ENCODE results near the gene TOMM7. TPM values are rescaled to one million over a fixed set of nuclear protein-coding genes. Genes with fewer than 3 reads are reported as not detected.

TOMM7 gene
- total and polyA plus RNA-seq, 4 donors: 122 to 275 (median 204) TPM

DNA sequence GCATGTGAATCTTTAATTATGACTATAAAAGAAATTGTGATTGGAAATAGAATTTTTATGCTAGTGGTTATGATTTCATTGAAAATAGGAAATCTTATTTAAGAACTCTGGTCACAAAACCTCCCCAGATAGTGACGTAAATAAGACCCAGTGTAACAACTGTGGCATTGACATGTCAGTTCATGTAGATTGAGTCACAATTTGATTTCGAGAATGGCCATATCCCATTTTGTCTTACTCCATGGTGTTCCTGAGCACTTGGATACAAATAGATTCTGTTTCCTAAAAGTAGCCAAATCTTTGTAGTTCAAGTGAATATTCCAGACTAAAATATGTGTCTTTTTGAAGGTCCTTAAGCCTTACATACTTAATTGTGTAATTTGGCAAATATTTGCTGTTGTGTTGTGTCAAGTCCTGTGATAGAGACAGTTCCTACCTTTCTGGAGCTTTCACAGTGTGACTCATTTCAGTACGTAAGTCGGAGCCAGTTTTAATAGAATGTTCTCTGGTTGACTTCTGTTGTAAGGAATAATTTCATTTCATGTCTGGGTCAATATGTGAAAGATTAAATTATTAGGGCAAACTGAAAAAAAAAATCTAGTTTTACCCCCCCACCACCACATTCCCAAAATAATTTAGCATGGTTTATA is 37.1 kb upstream of the TOMM7 start:
- H3K4me1 ChIP-seq (ENCODE audit: control insufficient read depth in 5 of 5, insufficient read depth in 5 of 5, low read length in 5 of 5): peaks cover 0 to 18% (median 5%) of the 10 kb centered on the region in 5 donors
- H3K27me3 ChIP-seq (ENCODE audit: control insufficient read depth in 3 of 3, insufficient read depth in 3 of 3, low read length in 2 of 3): no peaks in the 10 kb centered on the region
- peak overlapping the region in 1 of 2 donors; percentile 5 for H3K27ac ChIP-seq (ENCODE audit: low read depth in 1 of 2, low read length in 1 of 2)
- WGBS, 2 donors: 71 to 79% methylated on average over 4 of the region's 4 CpGs
- ATAC-seq (ENCODE audit: insufficient read depth, low FRiP score): no peak
- TF ChIP-seq, protein P1, sequence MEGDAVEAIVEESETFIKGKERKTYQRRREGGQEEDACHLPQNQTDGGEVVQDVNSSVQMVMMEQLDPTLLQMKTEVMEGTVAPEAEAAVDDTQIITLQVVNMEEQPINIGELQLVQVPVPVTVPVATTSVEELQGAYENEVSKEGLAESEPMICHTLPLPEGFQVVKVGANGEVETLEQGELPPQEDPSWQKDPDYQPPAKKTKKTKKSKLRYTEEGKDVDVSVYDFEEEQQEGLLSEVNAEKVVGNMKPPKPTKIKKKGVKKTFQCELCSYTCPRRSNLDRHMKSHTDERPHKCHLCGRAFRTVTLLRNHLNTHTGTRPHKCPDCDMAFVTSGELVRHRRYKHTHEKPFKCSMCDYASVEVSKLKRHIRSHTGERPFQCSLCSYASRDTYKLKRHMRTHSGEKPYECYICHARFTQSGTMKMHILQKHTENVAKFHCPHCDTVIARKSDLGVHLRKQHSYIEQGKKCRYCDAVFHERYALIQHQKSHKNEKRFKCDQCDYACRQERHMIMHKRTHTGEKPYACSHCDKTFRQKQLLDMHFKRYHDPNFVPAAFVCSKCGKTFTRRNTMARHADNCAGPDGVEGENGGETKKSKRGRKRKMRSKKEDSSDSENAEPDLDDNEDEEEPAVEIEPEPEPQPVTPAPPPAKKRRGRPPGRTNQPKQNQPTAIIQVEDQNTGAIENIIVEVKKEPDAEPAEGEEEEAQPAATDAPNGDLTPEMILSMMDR (IDR thresholded peaks at IDR 0.05; ENCODE audit: control extremely low read depth, extremely low read depth): no peak
- no peak overlapping the region for H3K4me3 ChIP-seq
- no peak overlapping the region for H3K9ac ChIP-seq (ENCODE audit: insufficient read depth in 1 of 2, low read length in 2 of 2)
- H3K9me3 ChIP-seq (ENCODE audit: control insufficient read depth in 4 of 4, insufficient read depth in 3 of 4, low read length in 3 of 4): no peaks in the 10 kb centered on the region
- DNase-seq: no peak
- peaks cover 2 to 7% (median 6%) of the 10 kb centered on the region in 4 donors for H3K36me3 ChIP-seq (ENCODE audit: control insufficient read depth in 4 of 4, insufficient read depth in 4 of 4, low read length in 4 of 4)

DNA sequence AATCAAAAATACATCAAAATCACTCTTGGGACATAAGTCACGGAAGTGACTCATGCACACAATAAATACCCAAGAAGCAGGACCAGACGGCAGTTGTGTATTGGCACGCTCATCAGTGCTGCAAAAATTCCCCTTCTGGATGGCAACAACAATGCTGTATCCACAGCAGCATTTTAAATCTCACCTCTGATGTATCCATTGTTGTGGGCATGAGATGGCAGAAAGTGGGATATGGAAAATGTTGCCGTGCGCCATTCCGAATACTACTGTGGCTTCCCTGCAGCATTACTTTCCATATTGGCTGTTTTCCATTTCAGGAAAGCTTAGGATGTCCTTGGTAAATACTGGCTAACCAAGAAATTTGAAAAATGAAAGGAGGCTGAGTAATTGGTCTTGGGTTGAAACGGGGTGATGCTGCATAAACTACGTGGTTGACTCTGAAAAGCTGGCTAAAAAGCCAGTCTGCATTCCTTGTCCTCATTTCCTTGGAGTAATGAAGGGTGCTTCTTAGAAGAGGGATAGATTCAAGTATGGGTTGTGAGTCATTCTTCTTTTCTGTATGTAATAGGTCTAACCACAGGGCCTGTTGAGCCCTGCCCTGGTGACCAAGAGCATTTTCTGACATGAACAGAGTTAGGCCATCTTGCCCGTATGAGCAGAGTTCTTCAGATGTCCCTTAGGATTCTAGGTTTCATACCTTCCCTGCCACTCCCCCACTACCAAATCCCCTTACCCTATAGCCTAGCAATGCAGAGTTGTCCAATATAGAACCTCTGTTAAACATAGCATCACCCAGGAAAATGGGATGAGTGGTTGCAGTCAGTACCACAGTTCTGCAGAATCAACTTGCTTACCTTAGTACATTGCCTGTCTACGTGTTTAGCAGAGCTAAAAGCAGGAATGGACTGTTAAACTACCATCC is 36.3 kb upstream of the TOMM7 start:
- DNase-seq (no peak), ATAC-seq (ENCODE audit: insufficient read depth, low FRiP score) (peak; percentile 54)
- Histone ChIP-seq H3K4me1 (ENCODE audit: control insufficient read depth in 5 of 5, insufficient read depth in 5 of 5, low read length in 5 of 5) (peaks cover 0 to 18% (median 5%) of the 10 kb centered on the region in 5 donors), H3K27me3 (ENCODE audit: control insufficient read depth in 3 of 3, insufficient read depth in 3 of 3, low read length in 2 of 3) (no peaks in the 10 kb centered on the region), H3K27ac (ENCODE audit: low read depth in 1 of 2, low read length in 1 of 2) (peak overlapping the region in 1 of 2 donors; percentile 63), H3K36me3 (ENCODE audit: control insufficient read depth in 4 of 4, insufficient read depth in 4 of 4, low read length in 4 of 4) (peaks cover 2 to 7% (median 6%) of the 10 kb centered on the region in 4 donors), H3K4me3 (no peak overlapping the region), H3K9ac (ENCODE audit: insufficient read depth in 1 of 2, low read length in 2 of 2) (no peak overlapping the region), H3K9me3 (ENCODE audit: control insufficient read depth in 4 of 4, insufficient read depth in 3 of 4, low read length in 3 of 4) (no peaks in the 10 kb centered on the region)
- TF ChIP-seq, protein P1 (IDR thresholded peaks at IDR 0.05; ENCODE audit: control extremely low read depth, extremely low read depth): no peak
- 78 to 86% methylated on average over 10 of the region's 10 CpGs for WGBS, 2 donors

DNA sequence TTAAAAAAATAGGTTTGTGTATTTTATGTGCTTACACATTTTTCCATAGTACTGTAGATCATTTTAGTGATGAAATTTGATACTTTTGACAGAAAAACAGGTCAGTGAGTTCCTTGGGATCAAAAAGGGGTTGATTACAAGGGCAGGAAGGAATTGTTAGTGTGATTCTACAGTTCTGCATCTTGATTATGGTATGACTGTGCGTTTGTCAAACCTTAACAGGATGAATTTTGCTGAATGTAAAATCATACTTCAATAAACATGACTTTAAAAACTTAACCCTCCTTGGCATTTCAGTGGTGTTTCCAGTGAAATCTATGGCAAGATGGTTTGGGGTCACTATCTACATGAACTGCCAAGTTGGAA is 35.6 kb upstream of the TOMM7 start:
- no peaks in the 10 kb centered on the region for H3K27me3 ChIP-seq (ENCODE audit: control insufficient read depth in 3 of 3, insufficient read depth in 3 of 3, low read length in 2 of 3)
- H3K36me3 ChIP-seq (ENCODE audit: control insufficient read depth in 4 of 4, insufficient read depth in 4 of 4, low read length in 4 of 4): peaks cover 2 to 7% (median 6%) of the 10 kb centered on the region in 4 donors
- 84 to 89% methylated on average over 1 of the region's 1 CpG for WGBS, 2 donors
- H3K27ac ChIP-seq (ENCODE audit: low read depth in 1 of 2, low read length in 1 of 2): no peak overlapping the region
- TF ChIP-seq, protein P1 (IDR thresholded peaks at IDR 0.05; ENCODE audit: control extremely low read depth, extremely low read depth): no peak
- H3K4me1 ChIP-seq (ENCODE audit: control insufficient read depth in 5 of 5, insufficient read depth in 5 of 5, low read length in 5 of 5): peaks cover 0 to 23% (median 3%) of the 10 kb centered on the region in 5 donors
- DNase-seq: no peak
- H3K9me3 ChIP-seq (ENCODE audit: control insufficient read depth in 4 of 4, insufficient read depth in 3 of 4, low read length in 3 of 4): no peaks in the 10 kb centered on the region
- no peak overlapping the region for H3K4me3 ChIP-seq
- no peak overlapping the region for H3K9ac ChIP-seq (ENCODE audit: insufficient read depth in 1 of 2, low read length in 2 of 2)
- ATAC-seq (ENCODE audit: insufficient read depth, low FRiP score): no peak

All from lung (tissue), 12 donors.